ENCODE data around the gene LRMDA.

Gene LRMDA

DNA sequence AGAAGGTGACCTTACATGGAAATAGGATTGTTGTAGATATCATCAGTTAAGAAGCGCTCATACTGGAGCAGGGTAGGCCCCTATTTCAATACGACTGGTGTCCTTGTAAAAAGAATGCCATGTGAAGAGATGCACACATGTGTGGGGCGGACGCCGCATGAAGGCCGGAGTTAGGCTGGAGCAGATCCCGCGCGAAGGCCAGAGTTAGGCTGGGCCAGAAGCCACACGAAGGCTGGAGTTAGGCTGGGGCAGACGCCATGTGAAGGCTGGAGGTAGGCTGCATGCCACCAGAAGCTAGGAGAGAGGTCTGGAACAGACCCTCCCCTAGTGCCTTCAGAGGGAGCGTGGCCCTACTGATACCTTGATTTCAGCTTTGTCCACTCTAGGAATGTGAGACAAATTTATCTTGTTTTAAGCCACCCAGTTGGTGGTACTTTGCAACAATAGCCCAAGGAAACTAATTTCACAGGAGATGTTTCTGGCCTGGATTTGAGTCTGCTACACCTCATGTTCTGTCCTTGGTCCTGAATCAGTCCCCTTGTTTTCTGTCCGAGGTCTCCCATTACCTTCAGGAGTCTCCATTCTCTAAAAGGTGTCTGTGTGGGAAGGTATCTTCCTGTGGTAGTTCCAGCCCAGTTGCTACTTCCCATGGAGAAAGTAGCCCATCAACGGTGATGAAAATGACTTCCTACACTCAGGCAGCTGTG is 585.8 kb downstream of the LRMDA start:
- TF ChIP-seq, protein P1, sequence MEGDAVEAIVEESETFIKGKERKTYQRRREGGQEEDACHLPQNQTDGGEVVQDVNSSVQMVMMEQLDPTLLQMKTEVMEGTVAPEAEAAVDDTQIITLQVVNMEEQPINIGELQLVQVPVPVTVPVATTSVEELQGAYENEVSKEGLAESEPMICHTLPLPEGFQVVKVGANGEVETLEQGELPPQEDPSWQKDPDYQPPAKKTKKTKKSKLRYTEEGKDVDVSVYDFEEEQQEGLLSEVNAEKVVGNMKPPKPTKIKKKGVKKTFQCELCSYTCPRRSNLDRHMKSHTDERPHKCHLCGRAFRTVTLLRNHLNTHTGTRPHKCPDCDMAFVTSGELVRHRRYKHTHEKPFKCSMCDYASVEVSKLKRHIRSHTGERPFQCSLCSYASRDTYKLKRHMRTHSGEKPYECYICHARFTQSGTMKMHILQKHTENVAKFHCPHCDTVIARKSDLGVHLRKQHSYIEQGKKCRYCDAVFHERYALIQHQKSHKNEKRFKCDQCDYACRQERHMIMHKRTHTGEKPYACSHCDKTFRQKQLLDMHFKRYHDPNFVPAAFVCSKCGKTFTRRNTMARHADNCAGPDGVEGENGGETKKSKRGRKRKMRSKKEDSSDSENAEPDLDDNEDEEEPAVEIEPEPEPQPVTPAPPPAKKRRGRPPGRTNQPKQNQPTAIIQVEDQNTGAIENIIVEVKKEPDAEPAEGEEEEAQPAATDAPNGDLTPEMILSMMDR (IDR thresholded peaks at IDR 0.05): no peak
- H3K27ac ChIP-seq: no peak overlapping the region
- no peak for DNase-seq (ENCODE audit: low spot score)
- H3K4me3 ChIP-seq: no peak overlapping the region

DNA sequence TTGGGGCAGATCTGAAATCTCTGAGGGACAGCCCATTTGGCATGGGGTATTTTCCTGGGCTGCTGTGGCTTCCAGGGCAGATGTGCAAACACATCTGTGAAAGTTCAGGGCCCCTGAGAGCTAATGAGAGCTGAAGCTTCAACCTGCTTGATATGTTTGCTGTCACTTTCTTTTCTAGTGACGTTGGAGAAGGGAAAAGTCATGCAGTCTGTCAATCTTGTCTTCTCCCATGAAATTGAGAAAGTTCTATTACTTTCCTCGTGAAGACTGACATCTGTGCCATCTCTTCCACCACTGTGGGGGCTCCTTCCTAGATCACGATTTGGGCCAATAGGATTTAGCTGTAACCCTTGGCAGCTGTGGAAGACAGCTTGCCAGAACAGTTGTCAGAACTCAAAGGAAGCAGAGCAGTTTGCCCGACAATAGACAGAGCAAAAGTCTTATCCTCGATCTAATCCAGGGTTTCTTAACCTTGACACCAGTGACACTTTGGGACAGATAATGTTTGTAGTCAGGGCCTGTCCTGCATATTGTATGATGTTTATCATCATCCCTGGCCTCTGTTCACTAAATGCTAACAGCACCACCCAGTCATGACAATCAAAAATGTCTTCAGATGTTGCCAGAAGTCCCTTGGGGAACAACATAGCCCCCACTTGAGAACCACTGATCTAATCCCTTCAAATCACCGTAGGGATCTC is 586.5 kb downstream of the LRMDA start:
- no peak for DNase-seq (ENCODE audit: low spot score)
- Histone ChIP-seq H3K4me3 (no peak overlapping the region), H3K27ac (no peak overlapping the region)
- TF ChIP-seq, protein P1 (IDR thresholded peaks at IDR 0.05): no peak

DNA sequence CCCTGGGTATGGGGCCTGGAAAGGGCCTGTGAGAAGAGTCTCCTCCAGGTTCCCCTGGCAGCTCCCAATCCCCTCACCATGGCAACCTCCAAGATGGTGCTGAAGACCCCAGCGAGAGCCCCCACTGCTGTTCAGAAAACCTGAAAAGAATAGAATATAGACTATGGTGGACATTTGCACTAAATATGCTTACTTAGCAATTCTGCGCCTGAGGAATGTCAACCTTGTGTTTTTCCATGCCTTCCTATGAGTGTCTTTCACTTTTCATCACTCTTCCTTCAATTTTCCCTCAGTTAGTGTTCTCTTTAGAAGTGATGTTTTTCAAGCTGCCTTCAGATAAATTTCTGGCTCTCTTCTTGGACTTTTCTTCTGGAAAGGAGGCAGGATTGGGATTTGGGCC is 589.2 kb downstream of the LRMDA start:
- TF ChIP-seq, protein P1 (IDR thresholded peaks at IDR 0.05): no peak
- Histone ChIP-seq H3K4me3 (no peak overlapping the region), H3K27ac (no peak overlapping the region)
- no peak for DNase-seq (ENCODE audit: low spot score)

DNA sequence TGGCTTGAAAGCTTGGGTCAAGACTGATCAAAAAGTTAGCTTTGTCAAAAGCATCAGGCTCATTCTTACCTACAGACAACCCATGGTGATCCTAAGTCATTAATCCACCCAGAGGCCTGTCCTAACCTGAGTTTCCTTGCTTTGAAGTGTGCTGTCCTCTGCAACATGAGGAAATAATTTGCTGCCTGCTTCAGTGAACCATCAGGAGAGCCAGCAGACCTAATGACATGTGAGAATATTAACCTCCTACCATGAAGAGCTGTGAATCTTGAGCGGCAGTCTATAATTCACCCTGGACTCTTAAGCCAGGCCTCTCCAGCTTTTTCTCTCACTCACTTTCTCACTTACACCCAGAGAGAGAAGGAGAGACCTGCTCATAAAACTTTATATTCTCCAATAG is 590.0 kb downstream of the LRMDA start:
- no peak overlapping the region for H3K4me3 ChIP-seq
- TF ChIP-seq, protein P1 (IDR thresholded peaks at IDR 0.05): no peak
- H3K27ac ChIP-seq: no peak overlapping the region
- no peak for DNase-seq (ENCODE audit: low spot score)

DNA sequence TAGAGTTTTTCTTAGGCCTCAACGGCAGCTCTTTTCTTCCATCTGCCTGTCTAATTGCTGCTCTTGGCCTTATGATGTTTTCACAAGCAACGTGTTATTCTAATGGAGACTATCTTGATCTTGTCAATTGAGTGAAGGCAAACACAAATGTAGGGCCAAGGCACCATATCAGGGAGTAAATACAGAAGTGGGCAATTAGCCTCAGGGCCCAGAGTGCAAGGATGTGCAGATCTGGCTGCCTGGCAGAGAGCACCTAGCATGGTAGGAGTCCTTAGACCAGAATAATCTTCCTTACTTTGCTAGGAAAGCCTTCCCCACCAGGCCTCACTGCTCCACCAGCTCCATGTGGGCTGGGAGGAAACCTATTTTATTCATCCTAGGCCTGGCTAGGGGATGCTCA is 590.9 kb downstream of the LRMDA start:
- Histone ChIP-seq H3K4me3 (no peak overlapping the region), H3K27ac (no peak overlapping the region)
- TF ChIP-seq, protein P1 (IDR thresholded peaks at IDR 0.05): no peak
- DNase-seq (ENCODE audit: low spot score): no peak

DNA sequence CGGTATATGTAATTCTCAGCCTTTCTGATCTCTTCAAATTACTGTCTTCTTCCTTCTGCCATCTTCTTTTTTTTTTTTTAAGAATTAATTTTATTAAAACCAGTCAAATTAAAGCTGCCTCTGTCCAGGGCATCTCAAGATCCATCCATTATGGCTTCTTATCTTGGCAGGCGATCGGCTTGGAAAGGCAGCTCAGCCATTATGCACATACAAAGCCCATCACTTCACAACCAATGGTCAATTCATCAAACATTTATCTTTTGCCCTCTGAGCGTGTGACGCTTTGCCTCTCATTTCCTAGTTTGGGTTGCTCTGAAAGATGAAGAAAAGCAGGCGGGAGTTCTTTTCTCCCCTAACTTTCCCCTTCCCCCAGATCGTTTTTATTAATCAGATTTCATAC is 591.6 kb downstream of the LRMDA start:
- no peak for DNase-seq (ENCODE audit: low spot score)
- TF ChIP-seq, protein P1 (IDR thresholded peaks at IDR 0.05): no peak
- H3K4me3 ChIP-seq: no peak overlapping the region
- no peak overlapping the region for H3K27ac ChIP-seq

Measured in coronary artery (tissue), 2 donors.